Osteocyte (in vitro differentiated cells): ENCODE data around the gene PPARA. TPM values are rescaled to one million over a fixed set of nuclear protein-coding genes. Genes with fewer than 3 reads are reported as not detected.

ENCODE experiments used
- DNase-seq: peaks from one replicate; pipeline ENCODE4 v3.0.0; 2021; ENCODE audit warnings: mixed read lengths; ENCODE audit not compliant: unreplicated experiment; ENCODE audit errors: extremely low spot score
- H3K27ac Mint-ChIP-seq: one replicate; pipeline ENCODE4 v1.8.0; 2021; ENCODE audit warnings: mild to moderate bottlenecking, mixed read lengths; ENCODE audit not compliant: unreplicated experiment
- H3K27me3 Mint-ChIP-seq: one replicate; pipeline ENCODE4 v1.8.0; 2021; ENCODE audit warnings: mixed read lengths; ENCODE audit not compliant: unreplicated experiment
- H3K36me3 Mint-ChIP-seq: one replicate; pipeline ENCODE4 v1.8.0; 2021; ENCODE audit warnings: mixed read lengths; ENCODE audit not compliant: unreplicated experiment
- H3K4me1 Mint-ChIP-seq: one replicate; pipeline ENCODE4 v1.8.0; 2021; ENCODE audit warnings: mixed read lengths; ENCODE audit not compliant: unreplicated experiment
- H3K4me3 Mint-ChIP-seq: one replicate; pipeline ENCODE4 v1.8.0; 2021; ENCODE audit warnings: mild to moderate bottlenecking, moderate library complexity, mixed read lengths; ENCODE audit not compliant: unreplicated experiment
- H3K9me3 Mint-ChIP-seq: one replicate; pipeline ENCODE4 v1.8.0; 2021; ENCODE audit warnings: mixed read lengths; ENCODE audit not compliant: unreplicated experiment
- total RNA-seq: library from RNA; stranded (reverse); gene quantifications from 2 replicates; pipeline ENCODE4 v1.2.1, GENCODE V29; 2021
- TF ChIP-seq, protein P1 (sequence below): fragments of 200-600 bp; sonication (generic); IDR thresholded peaks from 2 replicates; pipeline ENCODE4 v1.5.0; 2021; ENCODE audit warnings: antibody characterized with exemption, mild to moderate bottlenecking, moderate library complexity

The PPARA gene
- total RNA-seq, 1 donor from 2014 or later: 21.9 TPM

DNA sequence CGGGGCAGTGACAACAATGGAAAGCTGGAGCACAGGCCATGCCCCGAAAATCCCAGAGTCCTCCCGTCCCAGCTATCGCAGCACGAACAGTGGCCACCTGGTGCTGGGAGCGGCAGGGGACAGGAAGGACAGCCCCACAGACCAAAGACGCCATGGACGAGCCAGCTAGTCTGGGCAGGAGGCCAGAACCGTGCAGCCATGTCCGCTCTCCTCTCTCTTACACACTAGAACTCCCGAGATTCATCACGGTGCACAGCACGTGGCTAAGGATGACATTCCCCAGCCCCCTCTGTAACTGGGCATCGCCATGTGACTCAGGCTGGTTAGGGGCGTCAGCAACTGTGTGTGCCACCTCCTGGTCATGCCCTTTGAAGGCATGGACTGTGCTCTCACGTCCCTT, 95.2 kb downstream of the PPARA start:
- no peak for DNase-seq
- TF ChIP-seq, protein P1, sequence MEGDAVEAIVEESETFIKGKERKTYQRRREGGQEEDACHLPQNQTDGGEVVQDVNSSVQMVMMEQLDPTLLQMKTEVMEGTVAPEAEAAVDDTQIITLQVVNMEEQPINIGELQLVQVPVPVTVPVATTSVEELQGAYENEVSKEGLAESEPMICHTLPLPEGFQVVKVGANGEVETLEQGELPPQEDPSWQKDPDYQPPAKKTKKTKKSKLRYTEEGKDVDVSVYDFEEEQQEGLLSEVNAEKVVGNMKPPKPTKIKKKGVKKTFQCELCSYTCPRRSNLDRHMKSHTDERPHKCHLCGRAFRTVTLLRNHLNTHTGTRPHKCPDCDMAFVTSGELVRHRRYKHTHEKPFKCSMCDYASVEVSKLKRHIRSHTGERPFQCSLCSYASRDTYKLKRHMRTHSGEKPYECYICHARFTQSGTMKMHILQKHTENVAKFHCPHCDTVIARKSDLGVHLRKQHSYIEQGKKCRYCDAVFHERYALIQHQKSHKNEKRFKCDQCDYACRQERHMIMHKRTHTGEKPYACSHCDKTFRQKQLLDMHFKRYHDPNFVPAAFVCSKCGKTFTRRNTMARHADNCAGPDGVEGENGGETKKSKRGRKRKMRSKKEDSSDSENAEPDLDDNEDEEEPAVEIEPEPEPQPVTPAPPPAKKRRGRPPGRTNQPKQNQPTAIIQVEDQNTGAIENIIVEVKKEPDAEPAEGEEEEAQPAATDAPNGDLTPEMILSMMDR: no peak
- H3K27ac Mint-ChIP-seq: no peak overlapping the region
- no peaks in the 10 kb centered on the region for H3K27me3 Mint-ChIP-seq
- no peak overlapping the region for H3K4me3 Mint-ChIP-seq
- H3K9me3 Mint-ChIP-seq: no peaks in the 10 kb centered on the region
- H3K36me3 Mint-ChIP-seq: no peaks in the 10 kb centered on the region
- peaks cover 11% of the 10 kb centered on the region for H3K4me1 Mint-ChIP-seq

DNA sequence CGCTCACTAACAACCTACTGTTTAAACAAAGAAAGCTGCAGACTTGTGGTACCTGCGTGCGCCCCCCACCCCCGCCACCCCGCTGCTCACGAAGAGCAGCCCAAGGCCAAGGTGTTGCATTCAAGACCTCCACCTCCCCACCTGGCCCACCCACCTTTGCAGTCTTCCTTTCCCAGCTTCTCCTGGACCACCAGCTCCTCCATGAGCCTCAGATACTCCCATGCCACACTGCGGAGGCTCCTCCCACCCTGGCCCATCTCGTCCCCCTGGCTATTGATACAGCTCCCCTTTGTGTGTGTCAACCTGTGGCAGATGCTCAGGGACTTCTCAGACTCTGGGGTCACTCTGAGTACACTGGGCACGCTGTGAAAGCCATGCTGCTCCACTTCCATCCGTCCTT, 95.9 kb downstream of the PPARA start:
- Mint-ChIP-seq H3K9me3 (no peaks in the 10 kb centered on the region), H3K36me3 (no peaks in the 10 kb centered on the region), H3K4me1 (peaks cover 15% of the 10 kb centered on the region)

DNA sequence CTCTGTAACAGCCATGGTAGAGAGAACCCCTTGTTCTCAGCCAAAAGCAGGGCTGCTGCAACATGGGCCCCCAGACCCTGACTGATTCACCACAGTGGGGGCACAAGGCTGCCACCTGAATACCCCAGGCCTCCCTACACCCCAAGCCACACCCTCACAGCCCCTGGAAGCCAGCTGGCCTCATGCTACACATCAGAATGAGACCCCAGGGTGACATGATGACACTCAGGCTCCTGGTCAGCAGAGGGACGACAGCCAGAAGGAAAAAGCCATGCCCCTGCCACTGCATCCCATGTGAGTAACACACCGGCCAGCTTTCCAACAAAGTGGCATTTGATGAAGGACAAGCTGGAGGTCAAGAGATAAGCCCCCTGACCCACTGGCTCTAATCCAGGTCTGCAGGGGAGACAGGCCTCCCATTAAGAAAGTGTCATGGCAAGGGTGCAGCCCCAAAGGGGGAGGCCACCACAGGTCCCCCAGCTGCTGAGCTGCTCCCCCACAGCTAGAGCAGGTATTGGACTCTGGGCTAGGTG, 97.2 kb downstream of the PPARA start:
- no peaks in the 10 kb centered on the region for H3K36me3 Mint-ChIP-seq
- H3K9me3 Mint-ChIP-seq: no peaks in the 10 kb centered on the region
- H3K27me3 Mint-ChIP-seq: no peaks in the 10 kb centered on the region
- no peak overlapping the region for H3K4me3 Mint-ChIP-seq
- DNase-seq: no peak
- no peak overlapping the region for H3K27ac Mint-ChIP-seq
- TF ChIP-seq, protein P1: no peak
- H3K4me1 Mint-ChIP-seq: peaks cover 18% of the 10 kb centered on the region

More for the DNA sequence above, 95.9 kb downstream of the PPARA start:
- Mint-ChIP-seq H3K27ac (no peak overlapping the region), H3K4me3 (no peak overlapping the region), H3K27me3 (no peaks in the 10 kb centered on the region)
- TF ChIP-seq, protein P1: no peak
- no peak for DNase-seq

DNA sequence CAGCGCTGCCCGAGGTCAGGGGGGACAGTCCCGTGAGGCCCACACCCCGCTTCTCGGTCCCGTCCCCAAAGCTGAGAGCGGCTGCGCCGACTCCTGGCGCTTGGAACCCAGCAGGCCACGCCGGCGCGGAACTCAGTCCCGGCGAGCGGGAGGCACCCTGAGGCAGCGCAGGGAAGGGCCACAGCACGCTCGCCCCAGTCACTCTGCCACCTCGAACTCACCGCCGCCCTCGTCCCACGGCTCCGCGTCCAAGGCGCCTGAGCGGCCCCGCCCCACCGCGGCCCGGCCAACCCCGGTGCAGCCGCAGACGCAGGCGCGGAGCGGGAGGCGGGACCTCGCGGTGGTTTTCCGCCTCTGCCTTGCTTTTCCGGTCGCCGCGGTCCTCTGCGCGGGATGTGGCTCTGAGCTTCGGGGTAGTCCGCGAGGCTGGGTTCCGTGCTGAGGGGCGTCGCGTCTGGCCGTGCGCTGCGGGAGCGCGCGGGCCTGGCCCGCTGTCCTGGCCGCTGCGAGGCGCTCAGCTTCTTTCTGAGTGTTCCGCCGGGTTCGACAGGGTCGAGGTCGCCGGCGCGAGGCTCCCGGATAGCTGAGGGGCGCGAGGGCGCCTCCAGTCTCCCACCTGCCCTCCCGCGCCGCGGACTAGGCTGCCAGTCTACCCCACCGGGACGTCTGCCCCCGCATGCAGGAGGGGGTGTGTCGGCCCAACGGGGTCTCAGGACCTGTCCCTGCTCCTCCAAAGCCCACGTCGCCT, 99.9 kb downstream of the PPARA start, which contains the start of gene CDPF1:
Gene CDPF1 (minus strand): TSS at position 259 of the 748 bp plus-strand sequence. CDS start 2,009 bp downstream, outside the sequence.
- Mint-ChIP-seq H3K36me3 (no peaks in the 10 kb centered on the region), H3K27ac (peak within 1 kb of the TSS; percentile 31), H3K9me3 (no peaks in the 10 kb centered on the region), H3K27me3 (no peaks in the 10 kb centered on the region), H3K4me3 (peak within 1 kb of the TSS; percentile 77), H3K4me1 (peaks cover 18% of the 10 kb centered on the region)
- DNase-seq: peak; percentile 95
- TF ChIP-seq, protein P1: peak; percentile 9

DNA sequence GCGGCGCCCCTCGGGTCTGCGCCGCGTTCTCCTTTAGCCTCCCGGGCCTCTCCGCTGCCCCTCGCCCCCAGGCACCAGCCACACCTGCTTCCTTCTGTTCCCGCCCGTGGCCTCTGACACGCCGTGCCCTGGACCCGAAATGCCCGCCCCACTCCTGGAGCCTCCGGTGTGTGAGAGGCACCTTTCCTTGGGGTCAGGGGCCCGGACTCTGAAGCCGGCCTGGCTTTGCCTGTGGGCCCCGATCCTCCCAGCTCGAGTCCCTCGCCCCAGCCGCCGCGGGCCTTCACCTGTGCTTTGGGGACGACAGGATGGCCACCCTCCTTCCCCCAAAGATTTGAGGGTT, 100.4 kb downstream of the PPARA start:
- TF ChIP-seq, protein P1: no peak
- H3K27ac Mint-ChIP-seq: no peak overlapping the region
- no peak for DNase-seq
- no peaks in the 10 kb centered on the region for H3K27me3 Mint-ChIP-seq
- peak overlapping the region; percentile 77 for H3K4me3 Mint-ChIP-seq
- no peaks in the 10 kb centered on the region for H3K9me3 Mint-ChIP-seq
- no peaks in the 10 kb centered on the region for H3K36me3 Mint-ChIP-seq
- peaks cover 18% of the 10 kb centered on the region for H3K4me1 Mint-ChIP-seq
